Measurements from ENCODE around the gene CFAP73. TPM values are rescaled to one million over a fixed set of nuclear protein-coding genes. Genes with fewer than 3 reads are reported as not detected.
"Not testable (repeated sequence)": the region's sequence is repeated elsewhere in the genome, so short reads cannot be mapped to it uniquely, and the experiment has no call there.

Gene CFAP73
- polyA plus RNA-seq, 1 donor from 2014 or later = not detected

DNA sequence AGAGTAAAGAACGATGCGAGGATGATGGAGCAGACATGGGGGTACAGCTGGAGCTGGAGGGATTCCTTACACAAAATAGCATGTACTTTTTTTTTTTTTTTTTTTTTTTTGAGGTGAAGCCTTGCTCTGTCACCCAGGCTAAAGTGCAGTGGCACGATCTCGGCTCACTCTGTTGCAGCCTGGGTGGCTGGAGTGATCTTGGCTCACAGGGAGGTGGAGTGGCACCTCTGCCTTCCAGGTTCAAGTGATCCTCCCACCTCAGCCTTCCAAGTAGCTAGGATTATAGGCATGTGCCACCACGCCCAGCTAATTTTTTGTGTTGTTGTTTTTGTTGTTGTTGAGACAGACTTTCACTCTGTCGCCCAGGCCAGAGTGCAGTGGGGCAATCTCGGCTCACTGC is 8.8 kb upstream of the CFAP73 start:
- H3F3A ChIP-seq (ENCODE audit: insufficient read depth, low read length, poor library complexity, severe bottlenecking) = no peaks in the 10 kb centered on the region
- H3K79me2 ChIP-seq (replicated peaks; ENCODE audit: insufficient read depth, low read length) = no peaks in the 10 kb centered on the region
- H3K9me3 ChIP-seq (ENCODE audit: low read length) = no peaks in the 10 kb centered on the region
- TF ChIP-seq POLR2AphosphoS5 (IDR thresholded peaks at IDR 0.05) (no peak), TAF1 (IDR thresholded peaks at IDR 0.05; ENCODE audit: low read depth) (no peak), MXI1 (conservative IDR thresholded peaks at IDR 0.05; ENCODE audit: poor library complexity, severe bottlenecking) (no peak), EP300 (conservative IDR thresholded peaks at IDR 0.05; ENCODE audit: poor library complexity, severe bottlenecking) (no peak), EZH2 (IDR thresholded peaks at IDR 0.05; ENCODE audit: borderline replicate concordance, insufficient read depth, low read length, poor library complexity, severe bottlenecking) (no peak), RAD21 (conservative IDR thresholded peaks at IDR 0.05) (no peak), SMC3 (conservative IDR thresholded peaks at IDR 0.05; ENCODE audit: poor library complexity) (no peak), REST (IDR thresholded peaks at IDR 0.05; ENCODE audit: borderline replicate concordance) (no peak)
- TF ChIP-seq, protein P1, sequence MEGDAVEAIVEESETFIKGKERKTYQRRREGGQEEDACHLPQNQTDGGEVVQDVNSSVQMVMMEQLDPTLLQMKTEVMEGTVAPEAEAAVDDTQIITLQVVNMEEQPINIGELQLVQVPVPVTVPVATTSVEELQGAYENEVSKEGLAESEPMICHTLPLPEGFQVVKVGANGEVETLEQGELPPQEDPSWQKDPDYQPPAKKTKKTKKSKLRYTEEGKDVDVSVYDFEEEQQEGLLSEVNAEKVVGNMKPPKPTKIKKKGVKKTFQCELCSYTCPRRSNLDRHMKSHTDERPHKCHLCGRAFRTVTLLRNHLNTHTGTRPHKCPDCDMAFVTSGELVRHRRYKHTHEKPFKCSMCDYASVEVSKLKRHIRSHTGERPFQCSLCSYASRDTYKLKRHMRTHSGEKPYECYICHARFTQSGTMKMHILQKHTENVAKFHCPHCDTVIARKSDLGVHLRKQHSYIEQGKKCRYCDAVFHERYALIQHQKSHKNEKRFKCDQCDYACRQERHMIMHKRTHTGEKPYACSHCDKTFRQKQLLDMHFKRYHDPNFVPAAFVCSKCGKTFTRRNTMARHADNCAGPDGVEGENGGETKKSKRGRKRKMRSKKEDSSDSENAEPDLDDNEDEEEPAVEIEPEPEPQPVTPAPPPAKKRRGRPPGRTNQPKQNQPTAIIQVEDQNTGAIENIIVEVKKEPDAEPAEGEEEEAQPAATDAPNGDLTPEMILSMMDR (IDR thresholded peaks at IDR 0.05; ENCODE audit: poor library complexity, severe bottlenecking) = no peak
- no peaks in the 10 kb centered on the region for H4K20me1 ChIP-seq (ENCODE audit: insufficient read depth)
- H3K27ac ChIP-seq (ENCODE audit: low read length) = no peak overlapping the region
- H3K36me3 ChIP-seq (ENCODE audit: insufficient read depth, low read length) = no peaks in the 10 kb centered on the region
- H3K27me3 ChIP-seq (ENCODE audit: insufficient read depth, low read depth, low read length) = peaks cover 13% of the 10 kb centered on the region
- no peak overlapping the region for H2AFZ ChIP-seq (ENCODE audit: low read depth, low read length)
- no peak overlapping the region for H3K4me3 ChIP-seq (ENCODE audit: low read length)
- no peaks in the 10 kb centered on the region for H3K9me2 ChIP-seq (ENCODE audit: insufficient read depth, low read length)
- no peak overlapping the region for H3K4me2 ChIP-seq (ENCODE audit: low read length)
- no peak overlapping the region for H3K9ac ChIP-seq (ENCODE audit: low read length)

GRCh38 chr12:113141716-113142115 is 7.8 kb upstream of the CFAP73 start:
- H3K27me3 ChIP-seq (ENCODE audit: insufficient read depth, low read depth, low read length); H3K4me3 ChIP-seq (ENCODE audit: low read length); H3K36me3 ChIP-seq (ENCODE audit: insufficient read depth, low read length); H3K4me2 ChIP-seq (ENCODE audit: low read length); H3F3A ChIP-seq (ENCODE audit: insufficient read depth, low read length, poor library complexity, severe bottlenecking); H3K79me2 ChIP-seq (replicated peaks; ENCODE audit: insufficient read depth, low read length); H3K9me2 ChIP-seq (ENCODE audit: insufficient read depth, low read length); H3K9me3 ChIP-seq (ENCODE audit: low read length); H4K20me1 ChIP-seq (ENCODE audit: insufficient read depth); H2AFZ ChIP-seq (ENCODE audit: low read depth, low read length); H3K27ac ChIP-seq (ENCODE audit: low read length); H3K9ac ChIP-seq (ENCODE audit: low read length): not testable (repeated sequence)

Data from neural cell (in vitro differentiated cells).